DMS53 treated with DMSO at 0.1 percent for 48 hours (cell line): ENCODE data around the gene OR2D2.
A peak's percentile ranks its signal among the peaks of the same experiment; 100 is the strongest.
"Not testable (repeated sequence)": the region's sequence is repeated elsewhere in the genome, so short reads cannot be mapped to it uniquely, and the experiment has no call there.

Experiments used
- DNase-seq: peaks from one replicate; lab custom pipeline; 2025; ENCODE audit not compliant: unreplicated experiment; lab: John Stamatoyannopoulos, UW

OR2D2 gene

DNA sequence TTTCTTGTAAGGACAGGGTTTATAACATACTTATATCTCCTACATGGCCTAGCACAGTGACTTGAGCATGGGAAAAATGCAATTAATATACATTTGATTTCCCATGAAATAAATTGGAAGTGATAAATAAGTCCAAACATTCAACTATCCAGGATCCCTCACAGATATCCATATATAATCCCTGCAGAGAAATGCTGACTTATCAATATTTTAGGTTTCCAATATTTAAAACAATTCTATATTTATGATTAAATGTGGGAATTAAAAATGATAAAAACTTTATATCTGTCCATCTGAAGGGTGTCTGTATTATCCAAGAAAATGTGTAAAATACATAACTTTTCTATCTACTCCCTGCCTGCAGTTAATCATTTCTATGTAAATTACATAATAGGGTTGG is 9.5 kb downstream of the OR2D2 start:
- DNase-seq, result no peak

DNA sequence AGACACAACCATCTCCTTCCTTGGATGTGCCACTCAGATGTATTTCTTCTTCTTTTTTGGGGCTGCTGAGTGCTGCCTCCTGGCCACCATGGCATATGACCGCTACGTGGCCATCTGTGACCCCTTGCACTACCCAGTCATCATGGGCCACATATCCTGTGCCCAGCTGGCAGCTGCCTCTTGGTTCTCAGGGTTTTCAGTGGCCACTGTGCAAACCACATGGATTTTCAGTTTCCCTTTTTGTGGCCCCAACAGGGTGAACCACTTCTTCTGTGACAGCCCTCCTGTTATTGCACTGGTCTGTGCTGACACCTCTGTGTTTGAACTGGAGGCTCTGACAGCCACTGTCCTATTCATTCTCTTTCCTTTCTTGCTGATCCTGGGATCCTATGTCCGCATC is 15.4 kb downstream of the OR2D2 start:
- DNase-seq, result no peak

DNA sequence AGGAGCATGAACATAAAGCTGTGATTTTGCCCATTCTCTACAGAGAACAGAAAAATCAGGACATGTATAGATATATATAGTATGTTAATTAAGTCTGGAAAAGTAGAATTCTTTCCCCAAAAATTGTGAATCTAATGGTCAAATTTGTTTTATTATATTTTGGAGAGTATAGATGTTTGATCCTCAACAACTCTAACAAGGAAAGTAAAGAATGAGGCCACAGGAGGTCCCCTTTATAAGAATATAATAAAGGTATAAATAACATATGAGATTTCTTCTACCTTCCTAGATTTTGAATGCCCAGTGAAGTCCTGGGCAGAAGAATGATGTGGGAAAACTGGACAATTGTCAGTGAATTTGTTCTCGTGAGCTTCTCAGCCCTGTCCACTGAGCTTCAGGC is 16.0 kb downstream of the OR2D2 start, which contains the start of gene OR10A4:
OR10A4 (plus strand) TSS at position 301 of the 400 bp plus-strand sequence; CDS start at position 324, 23 bp downstream.
- DNase-seq, result no peak

DNA sequence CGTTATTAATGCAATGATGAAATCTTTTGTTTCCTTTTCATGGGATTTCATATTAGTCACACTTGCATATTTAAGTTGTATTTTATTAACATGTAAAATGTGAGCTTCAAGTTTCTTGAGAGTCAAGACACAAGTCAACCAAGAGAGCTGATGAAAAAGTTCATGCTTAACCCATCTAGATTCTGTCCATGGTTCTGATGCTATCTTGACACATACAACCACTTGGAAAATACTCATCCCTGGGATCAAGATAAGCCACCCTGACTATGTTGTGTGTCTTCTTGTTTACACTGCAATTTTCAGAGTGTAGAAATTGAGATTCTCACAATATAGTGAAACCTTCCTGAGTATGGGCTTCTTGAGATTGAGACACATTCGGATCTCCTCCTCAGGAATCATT is 16.5 kb downstream of the OR2D2 start:
- no peak for DNase-seq

DNA sequence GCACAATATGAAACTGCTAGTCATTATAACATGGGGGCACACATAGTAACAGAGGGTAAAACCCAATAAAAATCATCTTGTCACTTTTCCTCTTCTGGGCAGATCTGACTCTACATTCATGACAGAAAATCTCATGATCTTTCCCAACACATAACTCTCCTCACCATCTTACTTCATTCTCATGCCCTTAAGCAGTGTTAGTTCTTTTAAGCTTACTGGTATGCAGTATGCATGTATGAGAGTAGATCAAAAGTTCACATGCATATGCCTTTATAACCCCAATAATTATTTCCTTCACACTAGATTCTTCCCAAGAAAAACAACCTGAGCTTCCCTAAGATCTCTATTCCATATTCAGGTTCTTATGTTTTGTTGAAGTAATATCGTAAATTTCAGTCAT is 21.0 kb downstream of the OR2D2 start:
- no peak for DNase-seq

DNA sequence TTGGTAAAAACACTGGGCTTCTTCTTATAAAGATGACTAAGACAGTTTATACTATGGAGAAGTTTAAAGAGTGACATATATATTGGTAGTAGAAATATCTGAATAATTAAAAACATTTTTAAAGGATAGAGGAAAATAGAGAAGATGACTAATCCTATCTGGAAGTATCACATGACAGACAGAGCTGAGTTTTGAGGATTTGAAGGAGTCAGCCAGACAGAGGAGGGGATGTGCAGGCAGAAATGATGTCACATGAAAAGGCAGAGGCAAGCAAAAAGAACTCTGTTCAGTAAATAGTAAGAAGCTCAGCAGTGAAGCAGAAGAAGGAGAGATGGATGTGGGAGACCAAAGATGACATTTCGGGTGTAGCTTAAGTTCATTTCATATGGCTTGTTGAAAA is 27.9 kb downstream of the OR2D2 start:
- DNase-seq, result no peak

DNA sequence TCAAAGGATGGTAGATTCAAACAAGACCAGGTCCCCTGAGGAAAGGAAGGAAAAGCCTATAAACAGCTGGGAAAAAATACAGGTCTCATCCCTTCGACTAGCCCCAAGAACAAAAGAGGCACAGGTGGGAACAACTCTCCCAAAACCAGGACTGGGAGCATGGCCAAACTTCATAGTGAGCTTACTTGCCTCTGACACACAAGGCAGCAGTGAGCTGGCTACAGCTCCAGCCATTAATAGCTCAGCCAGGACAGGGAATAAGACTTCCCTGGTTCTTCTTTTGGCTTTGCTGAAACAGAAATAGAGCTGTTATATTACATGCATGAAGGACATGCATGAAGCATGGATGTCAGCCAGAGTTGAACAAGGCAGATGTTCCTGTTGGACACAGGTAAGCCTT is 29.3 kb downstream of the OR2D2 start, which contains the start of gene OR10A2:
OR10A2 (plus strand) TSS at position 97 of the 400 bp plus-strand sequence. CDS start 6,698 bp downstream, outside the sequence.
- no peak for DNase-seq

DNA sequence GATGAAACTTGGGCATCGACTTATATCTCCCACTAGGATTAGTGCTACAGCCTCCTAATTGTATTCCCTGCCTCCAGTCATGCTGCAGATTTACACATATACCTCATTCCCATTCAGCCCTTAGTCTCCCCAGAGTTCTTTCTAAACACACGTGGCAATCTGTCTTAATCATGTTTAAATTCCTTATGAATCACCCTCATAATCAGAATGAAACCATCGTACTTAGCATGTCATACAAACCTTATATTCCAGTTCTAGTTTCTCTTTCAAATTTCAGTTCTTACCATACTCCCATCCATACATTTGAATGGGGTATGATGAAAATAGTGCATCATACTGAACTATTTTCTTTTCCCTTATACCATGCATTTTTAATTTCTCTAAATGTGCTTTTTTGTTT is 35.4 kb downstream of the OR2D2 start:
- no peak for DNase-seq

DNA sequence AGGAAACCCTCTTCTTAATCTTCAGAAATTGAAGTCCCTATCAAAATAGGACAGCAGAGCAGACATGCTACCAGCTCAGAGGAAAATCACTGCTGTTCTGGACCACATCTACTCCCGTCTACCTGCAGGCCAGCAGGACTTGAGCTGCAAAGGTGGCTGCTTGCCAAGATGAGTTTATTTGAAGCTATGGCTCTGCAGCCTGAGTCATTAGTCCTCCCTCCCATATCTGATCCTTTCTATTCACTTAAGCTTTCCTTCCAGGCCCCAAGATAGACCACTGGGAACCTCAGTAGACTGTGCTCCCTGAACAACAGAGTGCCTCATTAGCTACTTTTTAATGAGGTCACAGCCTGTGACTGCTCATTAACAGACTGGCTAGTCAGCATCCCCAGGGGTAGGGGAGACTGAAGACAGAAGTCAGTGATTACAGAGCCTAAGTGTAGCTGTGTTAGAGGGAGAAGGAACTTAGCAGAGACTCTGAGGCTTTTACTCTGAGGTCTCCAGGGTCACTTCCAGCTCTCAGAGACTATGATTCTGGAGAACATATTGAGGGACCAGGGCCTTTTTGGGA is 36.2 kb downstream of the OR2D2 start:
- DNase-seq, result peak; percentile 43

DNA sequence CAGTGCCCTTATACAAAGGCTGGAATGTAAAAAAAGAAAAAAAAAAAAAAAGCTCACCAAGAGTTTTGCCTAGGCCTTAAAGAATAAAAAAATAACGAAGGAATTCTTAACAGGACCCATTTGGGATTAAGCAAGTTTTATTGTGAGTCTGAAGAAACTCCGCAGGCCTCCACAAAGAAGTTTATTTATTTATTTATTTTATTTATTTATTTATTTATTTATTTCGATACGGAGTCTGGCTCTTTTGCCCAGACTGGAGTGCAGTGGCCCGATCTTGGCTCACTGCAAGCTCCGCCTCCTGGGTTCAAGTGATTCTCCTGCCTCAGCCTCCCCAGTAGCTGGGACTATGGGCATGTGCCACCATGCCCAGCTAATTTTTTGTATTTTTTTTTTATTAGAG is 37.5 kb downstream of the OR2D2 start:
- DNase-seq, result not testable (repeated sequence)

DNA sequence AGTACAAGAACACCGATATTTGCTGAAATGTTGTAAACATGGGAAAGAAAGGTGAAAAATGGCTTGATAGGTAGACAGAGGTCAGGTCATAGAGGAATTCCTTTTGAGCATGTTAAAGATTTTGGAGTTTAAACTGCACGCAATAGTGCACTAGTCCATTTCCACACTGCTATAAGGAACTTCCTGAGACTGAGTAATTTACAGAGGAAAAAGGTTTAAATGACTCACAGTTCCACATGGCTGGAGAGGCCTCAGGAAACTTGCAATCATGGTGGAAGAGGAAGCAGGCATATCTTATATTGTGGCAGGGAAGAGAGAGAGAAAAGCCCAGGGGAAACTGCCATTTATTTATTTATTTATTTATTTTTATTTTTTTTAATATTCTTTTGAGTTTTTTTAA is 41.8 kb downstream of the OR2D2 start:
- DNase-seq, result no peak

DNA sequence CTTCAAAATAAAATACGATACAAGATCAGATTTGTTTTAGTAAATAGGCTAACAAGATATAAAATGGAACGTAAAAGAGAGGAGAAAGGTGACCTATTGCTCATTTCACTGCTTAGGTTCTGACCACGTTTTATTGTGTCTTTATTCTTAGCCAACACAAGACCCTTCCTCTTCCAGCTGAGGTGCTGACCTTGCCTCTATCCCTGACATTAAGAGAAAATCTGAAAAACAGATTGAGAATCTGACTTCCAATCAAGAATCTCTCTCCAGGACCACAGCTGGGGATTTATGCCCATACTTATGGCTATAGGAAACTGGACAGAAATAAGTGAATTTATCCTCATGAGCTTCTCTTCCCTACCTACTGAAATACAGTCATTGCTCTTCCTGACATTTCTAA is 46.9 kb downstream of the OR2D2 start, which contains the start of gene OR10A5:
OR10A5 (plus strand) TSS at position 301 of the 400 bp plus-strand sequence; CDS start at position 301, 0 bp downstream.
- no peak for DNase-seq

DNA sequence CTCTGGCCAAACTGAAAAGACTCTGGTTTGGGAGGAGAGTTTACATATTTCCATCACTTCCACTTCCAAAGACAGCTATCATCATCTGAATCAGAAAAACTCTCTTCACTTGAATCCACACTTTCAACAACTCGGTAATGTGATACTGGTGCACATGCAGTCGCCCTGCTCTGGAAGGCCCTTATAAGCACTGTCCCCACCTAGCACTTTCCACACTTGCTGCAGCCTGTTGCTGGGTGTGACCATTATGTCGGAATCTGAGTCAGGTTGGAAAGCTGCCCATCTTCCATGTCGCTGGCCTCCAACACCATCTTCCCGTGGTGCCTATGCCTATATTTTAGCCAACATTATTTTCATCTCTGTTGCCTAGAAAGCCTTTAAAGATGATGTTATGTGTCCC is 47.9 kb downstream of the OR2D2 start:
- DNase-seq, result peak; percentile 84

DNA sequence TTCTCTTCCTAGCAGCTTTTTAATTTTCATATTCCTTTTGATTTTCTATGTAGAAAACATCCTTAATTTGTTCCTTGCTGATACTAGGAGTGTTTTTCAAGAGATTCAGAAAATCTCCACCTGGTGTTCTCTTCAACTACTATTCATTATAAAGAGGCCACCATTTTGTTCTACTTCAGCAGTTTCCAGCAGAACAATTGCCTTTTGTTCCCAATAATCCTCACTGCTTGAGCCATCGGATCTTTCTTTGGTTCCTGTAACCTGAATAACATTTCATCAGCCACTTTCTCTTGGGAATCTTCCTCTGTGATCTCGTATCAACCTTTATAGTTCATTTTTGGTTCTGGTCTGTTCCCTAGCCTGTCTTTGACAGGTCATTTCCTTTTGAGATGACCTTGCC is 48.6 kb downstream of the OR2D2 start:
- peak; percentile 37 for DNase-seq

DNA sequence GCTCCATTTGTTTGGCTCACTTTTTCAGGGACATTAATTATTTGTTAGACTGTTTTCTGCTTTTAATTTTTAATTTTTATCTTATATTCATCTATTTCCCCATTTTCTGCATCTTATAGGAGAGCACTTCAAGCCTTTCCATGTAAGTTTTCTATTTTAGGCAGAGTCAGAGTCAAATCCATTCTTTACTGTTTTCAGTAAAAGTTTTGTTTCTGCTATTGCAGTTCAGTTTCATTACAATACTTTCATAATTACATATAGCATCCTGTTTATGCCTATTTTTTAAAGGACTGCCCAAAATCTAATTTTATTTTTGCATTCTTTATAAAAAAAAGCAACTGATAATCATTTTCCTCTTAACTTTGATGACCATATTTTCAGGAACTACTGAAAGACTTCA is 50.6 kb downstream of the OR2D2 start:
- no peak for DNase-seq
